K562 (cell line): ENCODE results near the gene STK4. TPM values are rescaled to one million over a fixed set of nuclear protein-coding genes. Genes with fewer than 3 reads are reported as not detected.

ENCODE experiments used
- ATF7 ChIP-seq: fragments of 450-650 bp; IDR thresholded peaks from 2 replicates; pipeline ENCODE4 v1.7.1; 2014; ENCODE audit warnings: mild to moderate bottlenecking, moderate library complexity
- CREM ChIP-seq: IDR thresholded peaks from 2 replicates; pipeline ENCODE4 v1.6.1; 2014; ENCODE audit warnings: antibody characterized with exemption, low read depth
- DMBX1 ChIP-seq: fragments of 250-450 bp; sonication (Bioruptor Pico); IDR thresholded peaks from 2 replicates; pipeline ENCODE4 v1.8.0; 2022; ENCODE audit warnings: inconsistent platforms, mild to moderate bottlenecking, moderate library complexity, borderline replicate concordance
- EP400 ChIP-seq: fragments of 450-650 bp; IDR thresholded peaks from 2 replicates; pipeline ENCODE4 v1.6.1; 2017; ENCODE audit warnings: antibody characterized with exemption, mild to moderate bottlenecking, moderate library complexity
- EZH2 ChIP-seq: IDR thresholded peaks from 2 replicates; pipeline ENCODE4 v1.6.1; 2012; ENCODE audit warnings: low read depth, mild to moderate bottlenecking, inconsistent platforms, low read length, borderline replicate concordance
- ILF3 ChIP-seq: fragments of 450-650 bp; IDR thresholded peaks from 2 replicates; pipeline ENCODE4 v1.6.1; 2018; ENCODE audit warnings: antibody characterized with exemption, mild to moderate bottlenecking, moderate library complexity, borderline replicate concordance
- PCBP1 ChIP-seq: fragments of 200-400 bp; formaldehyde crosslinking; IDR thresholded peaks from 2 replicates; pipeline ENCODE4 v1.6.1; 2018; ENCODE audit warnings: mild to moderate bottlenecking, low read depth, low read length; ENCODE audit not compliant: poor library complexity, severe bottlenecking
- PHF8 ChIP-seq: fragments of 200-600 bp; sonication (generic); IDR thresholded peaks from 2 replicates; pipeline ENCODE4 v1.6.1; 2012; ENCODE audit warnings: mixed run types, mild to moderate bottlenecking, inconsistent platforms, low read length, moderate library complexity, borderline replicate concordance
- SIN3A ChIP-seq, 2 experiments: fragments of 150-350 bp in 1 of 2; IDR thresholded peaks; 2 replicates each; pipeline ENCODE4 v1.6.1; 2011 to 2016; ENCODE audit warnings: borderline replicate concordance in 2 of 2, low read depth in 2 of 2, low read length in 2 of 2, mild to moderate bottlenecking in 2 of 2, moderate library complexity in 2 of 2; ENCODE audit not compliant: control insufficient read depth in 1 of 2
- SIRT6 ChIP-seq: IDR thresholded peaks from one replicate; pipeline ENCODE4 v1.6.1; 2012; ENCODE audit warnings: low read depth, mild to moderate bottlenecking, control low read depth, inconsistent platforms, low read length, moderate library complexity
- SMARCA4 ChIP-seq: fragments of 450-650 bp; IDR thresholded peaks from 2 replicates; pipeline ENCODE4 v1.6.1; 2016
- TOE1 ChIP-seq, 2 experiments: fragments of 450-650 bp in 1 of 2; sonication (generic) in 1 of 2; formaldehyde crosslinking in 1 of 2; IDR thresholded peaks; 2 replicates each; pipeline versions ENCODE4 v1.7.1 to v1.8.0; 2016 to 2022; ENCODE audit warnings: borderline replicate concordance in 2 of 2, mild to moderate bottlenecking in 2 of 2, antibody characterized with exemption in 1 of 2, inconsistent platforms in 1 of 2, low read depth in 1 of 2, missing genetic modification reagents in 1 of 2, moderate library complexity in 1 of 2
- ZBTB17 ChIP-seq: fragments of 450-650 bp; formaldehyde crosslinking; IDR thresholded peaks from 2 replicates; pipeline ENCODE4 v1.4.0; 2020; ENCODE audit warnings: mild to moderate bottlenecking
- ZNF174 ChIP-seq: fragments of 250-450 bp; sonication (Bioruptor Pico); IDR thresholded peaks from 2 replicates; pipeline ENCODE4 v1.4.0; 2020; ENCODE audit warnings: mild to moderate bottlenecking
- ZNF586 ChIP-seq: fragments of 450-650 bp; formaldehyde crosslinking; conservative IDR thresholded peaks from 2 replicates; pipeline ENCODE4 v1.4.0; 2020; ENCODE audit warnings: mild to moderate bottlenecking, moderate library complexity
- polyA plus RNA-seq, 8 experiments: library from polyadenylated mRNA; depleted of rRNA in 4 of 8; stranded (reverse) in 5 of 8; unstranded in 3 of 8; fragments of >200 nt; fragmentation: Nextera tagmentation in 2 of 8; fragmentation: Illumina TruSeq in 1 of 8; extraction: Ambion mirVana in 2 of 8; extraction: Trizol in 1 of 8; gene quantifications; 2 replicates each; pipeline versions ENCODE4 v1.2.1 to v1.2.3, GENCODE V29; 2011 to 2014; ENCODE audit warnings: inconsistent platforms in 1 of 8, missing spikeins in 1 of 8
- total RNA-seq, 7 experiments: library from RNA; depleted of rRNA in 6 of 7; stranded (reverse); fragments of >200 nt in 6 of 7; fragmentation: Illumina TruSeq in 2 of 7; extraction: Trizol in 2 of 7; gene quantifications; 2 replicates each; pipeline versions ENCODE4 v1.2.1 to v1.2.3, GENCODE V29; 2011 to 2021; ENCODE audit warnings: low replicate concordance in 1 of 7
- TF ChIP-seq, protein P1 (sequence below), 2 experiments: fragments of 450-650 bp; IDR thresholded peaks; 2 replicates each; pipeline ENCODE4 v1.6.1; 2016; ENCODE audit warnings: mild to moderate bottlenecking in 2 of 2, borderline replicate concordance in 1 of 2, low read depth in 1 of 2, moderate library complexity in 1 of 2
- TF ChIP-seq, protein P2 (sequence below): sonication (generic); IDR thresholded peaks from 2 replicates; pipeline ENCODE4 v1.6.1; 2016

The STK4 gene
- total and polyA plus RNA-seq, 9 of the 15 experiments (the other 6 are each of a cell fraction or from before 2014, with no cell fraction given) = 11.9 to 30.6 (median 22.2) TPM

DNA sequence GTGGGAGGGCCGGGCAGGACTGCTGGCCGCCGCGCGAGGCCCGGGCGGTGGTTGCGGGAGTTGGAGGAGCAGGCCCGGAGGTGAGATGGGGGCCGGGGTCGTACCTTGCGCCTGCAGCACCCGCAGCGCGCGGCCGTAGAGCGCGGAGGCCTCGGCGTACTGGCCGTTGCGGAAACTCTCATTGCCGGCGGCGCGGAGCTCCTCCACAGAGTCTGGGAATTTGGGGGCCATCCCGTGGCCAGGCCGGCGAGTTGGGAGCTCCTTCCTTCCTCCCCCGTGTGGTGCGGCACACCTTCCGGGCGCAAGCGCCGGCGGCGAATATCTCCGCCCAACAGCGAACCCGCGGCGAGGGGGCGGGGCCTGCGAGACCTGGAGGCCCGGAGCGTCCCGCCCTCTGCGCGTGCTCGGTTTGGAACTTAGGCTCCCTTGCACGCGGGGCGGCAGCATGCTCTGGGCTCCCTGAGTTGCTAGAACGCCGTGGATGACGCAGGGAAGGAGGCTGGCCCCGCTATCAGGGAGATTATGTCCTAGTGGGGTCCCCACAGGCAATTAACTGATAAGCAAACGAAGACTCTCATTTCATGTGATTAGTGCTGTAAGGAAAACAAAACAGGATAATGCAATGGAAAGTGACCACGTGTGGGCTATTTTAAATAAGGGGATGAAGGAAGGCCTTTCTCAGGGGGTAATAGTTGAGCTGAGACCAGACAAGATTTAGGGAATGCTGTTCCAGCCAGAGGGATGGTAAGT, 6.0 kb upstream of the STK4 start, which contains the start of gene TOMM34 (continued):
- TF ChIP-seq SIN3A (IDR thresholded peaks at IDR 0.05; ENCODE audit: borderline replicate concordance in 2 of 2, control insufficient read depth in 1 of 2, low read depth in 2 of 2, low read length in 2 of 2) (peak; percentile 64 to 76; a peak in 2 of 4 replicates), PHF8 (peak; percentile 83), SIRT6 (no peak), EZH2 (no peak), PCBP1 (no peak), CREM (peak; percentile 88), DMBX1 (CRISPR knock-in tag) (no peak), ZBTB17 (CRISPR knock-in tag) (no peak), ZNF586 (CRISPR knock-in tag) (no peak), TOE1 (IDR thresholded peaks at IDR 0.05; ENCODE audit: borderline replicate concordance) (no peak), TOE1 (CRISPR knock-in tag; IDR thresholded peaks at IDR 0.05; ENCODE audit: borderline replicate concordance, low read depth) (no peak), ATF7 (peak; percentile 69; the same call in 1 of the 2 replicates), EP400 (peak; percentile 89), SMARCA4 (peak; percentile 65), ILF3 (no peak), ZNF174 (no peak)
- TF ChIP-seq, protein P1, sequence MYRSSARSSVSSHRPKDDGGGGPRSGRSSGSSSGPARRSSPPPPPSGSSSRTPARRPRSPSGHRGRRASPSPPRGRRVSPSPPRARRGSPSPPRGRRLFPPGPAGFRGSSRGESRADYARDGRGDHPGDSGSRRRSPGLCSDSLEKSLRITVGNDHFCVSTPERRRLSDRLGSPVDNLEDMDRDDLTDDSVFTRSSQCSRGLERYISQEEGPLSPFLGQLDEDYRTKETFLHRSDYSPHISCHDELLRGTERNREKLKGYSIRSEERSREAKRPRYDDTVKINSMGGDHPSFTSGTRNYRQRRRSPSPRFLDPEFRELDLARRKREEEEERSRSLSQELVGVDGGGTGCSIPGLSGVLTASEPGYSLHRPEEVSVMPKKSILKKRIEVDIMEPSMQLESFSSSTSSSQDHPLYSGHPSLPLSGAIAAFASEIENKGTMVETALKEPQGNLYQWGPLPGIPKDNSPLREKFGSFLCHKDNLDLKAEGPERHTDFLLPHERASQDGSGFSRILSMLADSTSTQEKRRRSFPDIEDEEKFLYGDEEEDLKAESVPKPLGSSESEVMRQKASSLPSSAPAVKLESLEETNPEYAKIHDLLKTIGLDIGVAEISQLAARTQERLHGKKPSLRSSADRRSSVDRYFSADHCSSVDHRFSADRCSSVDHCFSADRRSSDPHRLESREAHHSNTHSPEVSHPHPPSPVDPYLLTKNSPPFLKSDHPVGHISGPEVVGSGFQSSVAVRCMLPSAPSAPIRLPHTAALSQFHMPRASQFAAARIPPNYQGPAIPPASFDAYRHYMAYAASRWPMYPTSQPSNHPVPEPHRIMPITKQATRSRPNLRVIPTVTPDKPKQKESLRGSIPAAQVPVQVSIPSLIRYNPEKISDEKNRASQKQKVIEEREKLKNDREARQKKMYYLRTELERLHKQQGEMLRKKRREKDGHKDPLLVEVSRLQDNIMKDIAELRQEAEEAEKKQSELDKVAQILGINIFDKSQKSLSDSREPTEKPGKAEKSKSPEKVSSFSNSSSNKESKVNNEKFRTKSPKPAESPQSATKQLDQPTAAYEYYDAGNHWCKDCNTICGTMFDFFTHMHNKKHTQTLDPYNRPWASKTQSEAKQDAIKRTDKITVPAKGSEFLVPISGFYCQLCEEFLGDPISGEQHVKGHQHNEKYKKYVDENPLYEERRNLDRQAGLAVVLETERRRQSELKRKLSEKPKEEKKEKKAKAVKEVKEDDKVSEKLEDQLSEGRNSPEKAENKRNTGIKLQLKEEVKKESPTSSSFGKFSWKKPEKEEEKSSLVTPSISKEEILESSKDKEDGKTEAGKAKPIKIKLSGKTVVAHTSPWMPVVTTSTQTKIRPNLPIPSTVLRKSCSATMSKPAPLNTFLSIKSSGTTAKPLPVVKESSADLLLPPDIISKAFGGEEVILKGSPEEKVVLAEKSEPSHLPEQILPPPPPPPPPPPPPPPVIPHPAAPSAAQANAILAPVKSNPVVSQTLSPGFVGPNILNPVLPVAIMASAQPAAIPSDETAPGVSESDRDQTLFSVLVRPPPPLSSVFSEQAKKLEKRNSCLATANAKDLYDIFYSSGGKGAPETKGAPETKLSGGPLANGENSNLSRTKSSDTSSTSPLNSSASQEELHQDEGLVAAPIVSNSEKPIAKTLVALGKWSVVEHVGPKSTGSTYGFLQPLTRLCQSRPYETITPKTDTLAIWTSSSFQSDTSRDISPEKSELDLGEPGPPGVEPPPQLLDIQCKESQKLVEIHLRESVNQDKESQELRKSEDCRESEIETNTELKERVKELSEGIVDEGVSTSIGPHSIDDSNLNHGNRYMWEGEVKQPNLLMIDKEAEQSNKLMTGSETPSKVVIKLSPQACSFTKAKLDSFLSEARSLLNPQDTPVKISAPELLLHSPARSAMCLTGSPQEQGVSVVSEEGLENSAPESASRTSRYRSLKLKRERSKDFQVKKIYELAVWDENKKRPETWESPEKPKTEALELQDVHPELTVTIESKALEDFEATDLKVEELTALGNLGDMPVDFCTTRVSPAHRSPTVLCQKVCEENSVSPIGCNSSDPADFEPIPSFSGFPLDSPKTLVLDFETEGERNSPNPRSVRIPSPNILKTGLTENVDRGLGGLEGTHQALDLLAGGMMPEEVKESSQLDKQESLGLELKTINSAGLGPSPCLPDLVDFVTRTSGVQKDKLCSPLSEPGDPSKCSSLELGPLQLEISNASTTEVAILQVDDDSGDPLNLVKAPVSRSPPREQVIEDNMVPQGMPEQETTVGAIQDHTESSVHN (IDR thresholded peaks at IDR 0.05; ENCODE audit: borderline replicate concordance in 1 of 2, low read depth in 1 of 2) = no peak
- TF ChIP-seq, protein P2, sequence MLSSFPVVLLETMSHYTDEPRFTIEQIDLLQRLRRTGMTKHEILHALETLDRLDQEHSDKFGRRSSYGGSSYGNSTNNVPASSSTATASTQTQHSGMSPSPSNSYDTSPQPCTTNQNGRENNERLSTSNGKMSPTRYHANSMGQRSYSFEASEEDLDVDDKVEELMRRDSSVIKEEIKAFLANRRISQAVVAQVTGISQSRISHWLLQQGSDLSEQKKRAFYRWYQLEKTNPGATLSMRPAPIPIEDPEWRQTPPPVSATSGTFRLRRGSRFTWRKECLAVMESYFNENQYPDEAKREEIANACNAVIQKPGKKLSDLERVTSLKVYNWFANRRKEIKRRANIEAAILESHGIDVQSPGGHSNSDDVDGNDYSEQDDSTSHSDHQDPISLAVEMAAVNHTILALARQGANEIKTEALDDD = no peak
